K562 (cell line): ENCODE results near the gene BCKDK.

ENCODE experiments used
- CBX8 ChIP-seq: fragments of 200-600 bp; sonication (generic); IDR thresholded peaks from 2 replicates; pipeline ENCODE4 v1.6.1; 2012; ENCODE audit warnings: borderline replicate concordance, mixed run types, low read depth, mild to moderate bottlenecking, moderate library complexity, mixed read lengths, low read length, control low read depth, inconsistent platforms; ENCODE audit not compliant: poor library complexity, severe bottlenecking; ENCODE audit errors: extremely low read depth
- CREB5 ChIP-seq: fragments of 250-450 bp; sonication (Bioruptor Pico); IDR thresholded peaks from 2 replicates; pipeline ENCODE4 v1.5.0; 2020; ENCODE audit warnings: mild to moderate bottlenecking
- FOXP1 ChIP-seq: sonication (generic); formaldehyde crosslinking; IDR thresholded peaks from 2 replicates; pipeline ENCODE4 v1.8.0; 2022; ENCODE audit warnings: mild to moderate bottlenecking, missing genetic modification reagents
- KDM2B ChIP-seq: fragments of 250-450 bp; sonication (Bioruptor Pico); IDR thresholded peaks from 2 replicates; pipeline ENCODE4 v1.8.0; 2021; ENCODE audit warnings: mild to moderate bottlenecking, moderate library complexity
- PBX2 ChIP-seq, 2 experiments: IDR thresholded peaks in 1 of 2; conservative IDR thresholded peaks in 1 of 2; 2 replicates each; pipeline ENCODE4 v1.6.1; 2016; ENCODE audit warnings: low read depth in 2 of 2, mild to moderate bottlenecking in 1 of 2, missing compliant biosample characterization in 1 of 2, missing genetic modification characterization in 1 of 2, moderate library complexity in 1 of 2
- ZBTB1 ChIP-seq: sonication (generic); formaldehyde crosslinking; IDR thresholded peaks from 2 replicates; pipeline ENCODE4 v1.8.1; 2023; ENCODE audit warnings: missing genetic modification reagents, low read depth, mild to moderate bottlenecking, borderline replicate concordance
- TF ChIP-seq, protein P1 (sequence below): sonication (generic); formaldehyde crosslinking; IDR thresholded peaks from 2 replicates; pipeline ENCODE4 v1.8.0; 2023; ENCODE audit warnings: mild to moderate bottlenecking, missing genetic modification reagents

DNA sequence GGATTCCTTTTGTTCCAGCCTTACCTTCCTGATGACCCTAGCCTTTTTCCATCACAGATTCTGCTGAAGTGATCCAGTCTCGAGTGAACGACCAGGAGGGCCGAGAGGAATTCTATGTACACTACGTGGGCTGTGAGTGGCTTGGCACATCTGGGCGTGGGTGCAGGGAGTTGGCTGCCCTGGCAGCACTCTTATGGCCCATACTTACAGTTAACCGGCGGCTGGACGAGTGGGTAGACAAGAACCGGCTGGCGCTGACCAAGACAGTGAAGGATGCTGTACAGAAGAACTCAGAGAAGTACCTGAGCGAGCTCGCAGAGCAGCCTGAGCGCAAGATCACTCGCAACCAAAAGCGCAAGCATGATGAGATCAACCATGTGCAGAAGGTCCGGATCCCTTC, 11.9 kb downstream of the BCKDK start:
- TF ChIP-seq, protein P1, sequence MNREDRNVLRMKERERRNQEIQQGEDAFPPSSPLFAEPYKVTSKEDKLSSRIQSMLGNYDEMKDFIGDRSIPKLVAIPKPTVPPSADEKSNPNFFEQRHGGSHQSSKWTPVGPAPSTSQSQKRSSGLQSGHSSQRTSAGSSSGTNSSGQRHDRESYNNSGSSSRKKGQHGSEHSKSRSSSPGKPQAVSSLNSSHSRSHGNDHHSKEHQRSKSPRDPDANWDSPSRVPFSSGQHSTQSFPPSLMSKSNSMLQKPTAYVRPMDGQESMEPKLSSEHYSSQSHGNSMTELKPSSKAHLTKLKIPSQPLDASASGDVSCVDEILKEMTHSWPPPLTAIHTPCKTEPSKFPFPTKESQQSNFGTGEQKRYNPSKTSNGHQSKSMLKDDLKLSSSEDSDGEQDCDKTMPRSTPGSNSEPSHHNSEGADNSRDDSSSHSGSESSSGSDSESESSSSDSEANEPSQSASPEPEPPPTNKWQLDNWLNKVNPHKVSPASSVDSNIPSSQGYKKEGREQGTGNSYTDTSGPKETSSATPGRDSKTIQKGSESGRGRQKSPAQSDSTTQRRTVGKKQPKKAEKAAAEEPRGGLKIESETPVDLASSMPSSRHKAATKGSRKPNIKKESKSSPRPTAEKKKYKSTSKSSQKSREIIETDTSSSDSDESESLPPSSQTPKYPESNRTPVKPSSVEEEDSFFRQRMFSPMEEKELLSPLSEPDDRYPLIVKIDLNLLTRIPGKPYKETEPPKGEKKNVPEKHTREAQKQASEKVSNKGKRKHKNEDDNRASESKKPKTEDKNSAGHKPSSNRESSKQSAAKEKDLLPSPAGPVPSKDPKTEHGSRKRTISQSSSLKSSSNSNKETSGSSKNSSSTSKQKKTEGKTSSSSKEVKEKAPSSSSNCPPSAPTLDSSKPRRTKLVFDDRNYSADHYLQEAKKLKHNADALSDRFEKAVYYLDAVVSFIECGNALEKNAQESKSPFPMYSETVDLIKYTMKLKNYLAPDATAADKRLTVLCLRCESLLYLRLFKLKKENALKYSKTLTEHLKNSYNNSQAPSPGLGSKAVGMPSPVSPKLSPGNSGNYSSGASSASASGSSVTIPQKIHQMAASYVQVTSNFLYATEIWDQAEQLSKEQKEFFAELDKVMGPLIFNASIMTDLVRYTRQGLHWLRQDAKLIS (CRISPR knock-in tag), result no peak
- no peak for TF ChIP-seq FOXP1 (CRISPR knock-in tag)
- TF ChIP-seq PBX2 (CRISPR knock-in tag; IDR thresholded peaks at IDR 0.05; ENCODE audit: low read depth), result no peak
- no peak for TF ChIP-seq PBX2 (tag; conservative IDR thresholded peaks at IDR 0.05; ENCODE audit: low read depth)
- no peak for TF ChIP-seq CREB5 (CRISPR knock-in tag)
- TF ChIP-seq KDM2B (CRISPR knock-in tag), result no peak
- no peak for TF ChIP-seq CBX8
- TF ChIP-seq ZBTB1 (CRISPR knock-in tag), result no peak
